Measurements from ENCODE around the gene SPTB.

The SPTB gene

GRCh38 chr14:64763085-64763782, 116.5 kb downstream of the SPTB start:
- DNase-seq (ENCODE audit: low read depth in 2 of 2): no peak
- no peak overlapping the region for H3K4me3 ChIP-seq (replicated peaks in 1 of 2; ENCODE audit: low read depth in 2 of 2, low read length in 2 of 2)
- no peak for TF ChIP-seq CTCF (IDR thresholded peaks at IDR 0.05; ENCODE audit: low read depth, low read length)

- peak; percentile 87 to 98 for DNase-seq (ENCODE audit: low read depth in 2 of 2)
- H3K4me3 ChIP-seq (replicated peaks in 1 of 2; ENCODE audit: low read depth in 2 of 2, low read length in 2 of 2): peak overlapping the region in 1 of 2 donors; percentile 4
- TF ChIP-seq CTCF (IDR thresholded peaks at IDR 0.05; ENCODE audit: low read depth, low read length): no peak
Measured at GRCh38 chr14:64762044-64763034, 117.4 kb downstream of the SPTB start.

- DNase-seq (ENCODE audit: low read depth in 2 of 2): no peak
- TF ChIP-seq CTCF (IDR thresholded peaks at IDR 0.05; ENCODE audit: low read depth, low read length): no peak
- H3K4me3 ChIP-seq (replicated peaks in 1 of 2; ENCODE audit: low read depth in 2 of 2, low read length in 2 of 2): peak overlapping the region in 1 of 2 donors; percentile 4
Measured at GRCh38 chr14:64761441-64762043, 118.2 kb downstream of the SPTB start.

- DNase-seq (ENCODE audit: low read depth in 2 of 2): no peak
Measured at GRCh38 chr14:64760916-64761315, 118.8 kb downstream of the SPTB start.

GRCh38 chr14:64760146-64760755, 119.5 kb downstream of the SPTB start:
- H3K4me3 ChIP-seq (replicated peaks in 1 of 2; ENCODE audit: low read depth in 2 of 2, low read length in 2 of 2): no peak overlapping the region
- peak; percentile 76 for TF ChIP-seq CTCF (IDR thresholded peaks at IDR 0.05; ENCODE audit: low read depth, low read length)

More at GRCh38 chr14:64760916-64761315, 118.8 kb downstream of the SPTB start:
- no peak for TF ChIP-seq CTCF (IDR thresholded peaks at IDR 0.05; ENCODE audit: low read depth, low read length)
- no peak overlapping the region for H3K4me3 ChIP-seq (replicated peaks in 1 of 2; ENCODE audit: low read depth in 2 of 2, low read length in 2 of 2)

GRCh38 chr14:64759555-64759938, 120.2 kb downstream of the SPTB start:
- no peak overlapping the region for H3K4me3 ChIP-seq (replicated peaks in 1 of 2; ENCODE audit: low read depth in 2 of 2, low read length in 2 of 2)
- no peak for TF ChIP-seq CTCF (IDR thresholded peaks at IDR 0.05; ENCODE audit: low read depth, low read length)
- DNase-seq (ENCODE audit: low read depth in 2 of 2): no peak

More at GRCh38 chr14:64760146-64760755, 119.5 kb downstream of the SPTB start:
- DNase-seq (ENCODE audit: low read depth in 2 of 2): peak; percentile 52 to 61
